ENCODE measurements around the gene TCF4. TPM values are rescaled to one million over a fixed set of nuclear protein-coding genes. Genes with fewer than 3 reads are reported as not detected.

TCF4 gene
- total RNA-seq, 1 experiment from 2014 or later, result 12.5 TPM

- H3K27me3 ChIP-seq (ENCODE audit: low read length), result no peaks in the 10 kb centered on the region
- DNase-seq (no peak), ATAC-seq (no peak)
- peaks cover 21% of the 10 kb centered on the region for H3K4me1 ChIP-seq (ENCODE audit: insufficient read depth, low read length)
- ChIA-PET POLR2A (ENCODE audit: unreplicated experiment) (no interaction called here), CTCF (interaction anchor here (1.4 kb wide), 1 partner anchor 34 kb away, joined by 6 read pairs; no protein-coding TSS in a partner anchor)
- no peaks in the 10 kb centered on the region for H3K79me2 ChIP-seq (ENCODE audit: low read length)
- no peaks in the 10 kb centered on the region for H3K9me3 ChIP-seq (ENCODE audit: low read length)
- no peaks in the 10 kb centered on the region for H3K9me2 ChIP-seq (replicated peaks; ENCODE audit: low read length)
- H4K20me1 ChIP-seq (ENCODE audit: low read length), result no peaks in the 10 kb centered on the region
- no peak overlapping the region for H2AFZ ChIP-seq (ENCODE audit: low read length)
- no peak overlapping the region for H3K4me3 ChIP-seq (ENCODE audit: low read length)
- H3K27ac ChIP-seq (ENCODE audit: low read length), result no peak overlapping the region
- BruUV-seq (replicated peaks), result no TSS peak
- no peaks in the 10 kb centered on the region for H3F3A ChIP-seq (ENCODE audit: low read length, unreplicated experiment)
- H3K9ac ChIP-seq (ENCODE audit: low read length), result no peak overlapping the region
- H3K4me2 ChIP-seq (ENCODE audit: low read length), result no peak overlapping the region
- no peaks in the 10 kb centered on the region for H3K36me3 ChIP-seq (ENCODE audit: low read depth, low read length)
- intact Hi-C loops (cut with micrococcal nuclease), result no loop called here
- TF ChIP-seq EZH2 (IDR thresholded peaks at IDR 0.05; ENCODE audit: low read length, unreplicated experiment) (no peak), EZH2phosphoT487 (IDR thresholded peaks at IDR 0.05; ENCODE audit: borderline replicate concordance, low read length) (no peak), CTCF (conservative IDR thresholded peaks at IDR 0.05; ENCODE audit: low read depth, low read length) (no peak)
Measured at GRCh38 chr18:55268151-55268601, 319.8 kb downstream of the TCF4 start.

DNA sequence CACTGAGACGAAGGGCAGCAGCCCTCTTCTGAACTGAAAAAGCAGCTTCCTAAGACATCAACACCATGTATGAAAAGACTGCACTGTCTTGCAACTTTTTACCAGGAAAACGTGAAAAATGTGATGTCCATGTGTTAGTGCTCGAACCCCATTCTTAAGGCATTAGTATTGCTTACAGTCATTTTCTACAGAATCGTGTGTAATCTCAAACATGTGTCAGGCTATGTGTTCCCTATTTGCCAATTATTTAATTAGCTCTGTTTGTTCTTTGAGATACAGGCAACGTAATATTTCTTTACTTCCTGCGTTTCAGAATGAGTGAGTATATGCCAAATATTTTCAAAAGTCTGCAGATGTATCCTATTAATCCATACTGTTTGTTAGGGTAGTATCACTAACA lies 321.0 kb downstream of the TCF4 start:
- H3K4me1 ChIP-seq (ENCODE audit: insufficient read depth, low read length), result peaks cover 21% of the 10 kb centered on the region
- ATAC-seq, result no peak
- H3K36me3 ChIP-seq (ENCODE audit: low read depth, low read length), result no peaks in the 10 kb centered on the region
- no peaks in the 10 kb centered on the region for H3K9me3 ChIP-seq (ENCODE audit: low read length)
- no peak overlapping the region for H2AFZ ChIP-seq (ENCODE audit: low read length)
- H3K79me2 ChIP-seq (ENCODE audit: low read length), result no peaks in the 10 kb centered on the region
- POLR2A ChIA-PET (ENCODE audit: unreplicated experiment), result no interaction called here
- H3K9me2 ChIP-seq (replicated peaks; ENCODE audit: low read length), result no peaks in the 10 kb centered on the region
- no peak overlapping the region for H3K27ac ChIP-seq (ENCODE audit: low read length)
- no peak overlapping the region for H3K4me2 ChIP-seq (ENCODE audit: low read length)
- H3K4me3 ChIP-seq (ENCODE audit: low read length), result no peak overlapping the region
- H4K20me1 ChIP-seq (ENCODE audit: low read length), result no peaks in the 10 kb centered on the region
- BruUV-seq (replicated peaks), result no TSS peak
- intact Hi-C loops (cut with micrococcal nuclease), result no loop called here
- H3F3A ChIP-seq (ENCODE audit: low read length, unreplicated experiment), result no peaks in the 10 kb centered on the region
- TF ChIP-seq EZH2 (IDR thresholded peaks at IDR 0.05; ENCODE audit: low read length, unreplicated experiment), result no peak
- no peak for TF ChIP-seq EZH2phosphoT487 (IDR thresholded peaks at IDR 0.05; ENCODE audit: borderline replicate concordance, low read length)
- no peak for TF ChIP-seq CTCF (conservative IDR thresholded peaks at IDR 0.05; ENCODE audit: low read depth, low read length)
- DNase-seq, result no peak
- no peaks in the 10 kb centered on the region for H3K27me3 ChIP-seq (ENCODE audit: low read length)
- H3K9ac ChIP-seq (ENCODE audit: low read length), result no peak overlapping the region
- CTCF ChIA-PET, result no interaction called here

GRCh38 chr18:55265984-55266383 lies 322.0 kb downstream of the TCF4 start:
- Histone ChIP-seq H3F3A (ENCODE audit: low read length, unreplicated experiment) (no peaks in the 10 kb centered on the region), H3K9me3 (ENCODE audit: low read length) (no peaks in the 10 kb centered on the region), H4K20me1 (ENCODE audit: low read length) (no peaks in the 10 kb centered on the region), H3K9ac (ENCODE audit: low read length) (no peak overlapping the region), H3K27me3 (ENCODE audit: low read length) (no peaks in the 10 kb centered on the region), H3K36me3 (ENCODE audit: low read depth, low read length) (no peaks in the 10 kb centered on the region), H3K9me2 (replicated peaks; ENCODE audit: low read length) (no peaks in the 10 kb centered on the region), H3K27ac (ENCODE audit: low read length) (no peak overlapping the region), H3K79me2 (ENCODE audit: low read length) (no peaks in the 10 kb centered on the region), H2AFZ (ENCODE audit: low read length) (no peak overlapping the region), H3K4me1 (ENCODE audit: insufficient read depth, low read length) (peaks cover 21% of the 10 kb centered on the region), H3K4me2 (ENCODE audit: low read length) (peak overlapping the region; percentile 8; the same call in 1 of the 2 replicates), H3K4me3 (ENCODE audit: low read length) (no peak overlapping the region)
- TF ChIP-seq CTCF (conservative IDR thresholded peaks at IDR 0.05; ENCODE audit: low read depth, low read length), result no peak
- TF ChIP-seq EZH2 (IDR thresholded peaks at IDR 0.05; ENCODE audit: low read length, unreplicated experiment), result no peak
- no peak for TF ChIP-seq EZH2phosphoT487 (IDR thresholded peaks at IDR 0.05; ENCODE audit: borderline replicate concordance, low read length)
- DNase-seq, result peak; percentile 67
- CTCF ChIA-PET, result no interaction called here
- intact Hi-C loops (cut with micrococcal nuclease), result no loop called here
- POLR2A ChIA-PET (ENCODE audit: unreplicated experiment), result no interaction called here
- peak; percentile 59 for ATAC-seq
- BruUV-seq (replicated peaks), result no TSS peak
